Stomach smooth muscle (tissue), 2 donors: ENCODE data around the gene CHST3.

Experiments
- H3K27ac ChIP-seq: one replicate; pipeline ENCODE4 v1.7.0; 2013; ENCODE audit warnings: mild to moderate bottlenecking, low read length, inconsistent platforms
- H3K27me3 ChIP-seq, 2 donors: one replicate each; pipeline ENCODE4 v1.7.0; 2013; ENCODE audit warnings: low read length in 2 of 2; ENCODE audit not compliant: insufficient read depth in 2 of 2, control insufficient read depth in 1 of 2
- H3K36me3 ChIP-seq, 2 donors: one replicate each; pipeline ENCODE4 v1.7.0; 2013; ENCODE audit warnings: low read length in 2 of 2; ENCODE audit not compliant: control insufficient read depth in 2 of 2, insufficient read depth in 2 of 2
- H3K4me1 ChIP-seq: one replicate; pipeline ENCODE4 v1.7.0; 2013; ENCODE audit warnings: low read length; ENCODE audit not compliant: control insufficient read depth, insufficient read depth
- H3K4me3 ChIP-seq, 2 donors: one replicate each; pipeline ENCODE4 v1.7.0; 2013; ENCODE audit warnings: low read length in 2 of 2
- H3K9ac ChIP-seq, 2 donors: one replicate each; pipeline ENCODE4 v1.7.0; 2013; ENCODE audit warnings: low read length in 2 of 2, mild to moderate bottlenecking in 1 of 2
- H3K9me3 ChIP-seq, 2 donors: one replicate each; pipeline ENCODE4 v1.7.0; 2013; ENCODE audit warnings: low read length in 2 of 2; ENCODE audit not compliant: control insufficient read depth in 2 of 2
- donor health status: healthy.
- donor health status: Pancreatic carcinoma.

Gene CHST3

GRCh38 chr10:72014785-72015480 is 50.7 kb downstream of the CHST3 start:
- no peak overlapping the region for H3K27ac ChIP-seq
- H3K4me1 ChIP-seq: peaks cover 40% of the 10 kb centered on the region
- H3K4me3 ChIP-seq: no peak overlapping the region
- H3K36me3 ChIP-seq: peaks cover 0 to 8% of the 10 kb centered on the region in 2 donors
- H3K9me3 ChIP-seq: no peaks in the 10 kb centered on the region
- H3K27me3 ChIP-seq: no peaks in the 10 kb centered on the region
- no peak overlapping the region for H3K9ac ChIP-seq

- peaks cover 30% of the 10 kb centered on the region for H3K4me1 ChIP-seq
- H3K9ac ChIP-seq: no peak overlapping the region
- no peak overlapping the region for H3K4me3 ChIP-seq
- H3K27me3 ChIP-seq: no peaks in the 10 kb centered on the region
- peaks cover 0 to 8% of the 10 kb centered on the region in 2 donors for H3K36me3 ChIP-seq
- H3K9me3 ChIP-seq: no peaks in the 10 kb centered on the region
- H3K27ac ChIP-seq: no peak overlapping the region
Observed at GRCh38 chr10:72015841-72016240, 51.6 kb downstream of the CHST3 start.

GRCh38 chr10:72016608-72017300 is 52.6 kb downstream of the CHST3 start:
- Histone ChIP-seq H3K4me3 (no peak overlapping the region), H3K4me1 (peaks cover 25% of the 10 kb centered on the region), H3K27ac (no peak overlapping the region)

GRCh38 chr10:72019085-72019876 is 55.1 kb downstream of the CHST3 start:
- no peaks in the 10 kb centered on the region for H3K36me3 ChIP-seq
- peaks cover 18% of the 10 kb centered on the region for H3K4me1 ChIP-seq
- no peak overlapping the region for H3K4me3 ChIP-seq
- H3K27me3 ChIP-seq: no peaks in the 10 kb centered on the region
- H3K9me3 ChIP-seq: no peaks in the 10 kb centered on the region
- H3K27ac ChIP-seq: no peak overlapping the region
- no peak overlapping the region for H3K9ac ChIP-seq

More at GRCh38 chr10:72016608-72017300, 52.6 kb downstream of the CHST3 start:
- Histone ChIP-seq H3K27me3 (no peaks in the 10 kb centered on the region), H3K36me3 (peaks cover 0 to 3% of the 10 kb centered on the region in 2 donors), H3K9me3 (no peaks in the 10 kb centered on the region), H3K9ac (no peak overlapping the region)

- no peaks in the 10 kb centered on the region for H3K9me3 ChIP-seq
- no peak overlapping the region for H3K9ac ChIP-seq
- no peak overlapping the region for H3K27ac ChIP-seq
- H3K4me3 ChIP-seq: no peak overlapping the region
- H3K36me3 ChIP-seq: no peaks in the 10 kb centered on the region
- H3K27me3 ChIP-seq: no peaks in the 10 kb centered on the region
- peaks cover 18% of the 10 kb centered on the region for H3K4me1 ChIP-seq
Observed at GRCh38 chr10:72020914-72021809, 57.0 kb downstream of the CHST3 start.

GRCh38 chr10:72022228-72022627 is 58.0 kb downstream of the CHST3 start:
- H3K4me1 ChIP-seq: peaks cover 11% of the 10 kb centered on the region
- no peaks in the 10 kb centered on the region for H3K36me3 ChIP-seq
- no peaks in the 10 kb centered on the region for H3K27me3 ChIP-seq
- H3K9ac ChIP-seq: no peak overlapping the region
- H3K27ac ChIP-seq: no peak overlapping the region
- H3K9me3 ChIP-seq: no peaks in the 10 kb centered on the region
- H3K4me3 ChIP-seq: no peak overlapping the region

- Histone ChIP-seq H3K27ac (no peak overlapping the region), H3K27me3 (no peaks in the 10 kb centered on the region), H3K4me3 (no peak overlapping the region), H3K9ac (no peak overlapping the region), H3K9me3 (no peaks in the 10 kb centered on the region), H3K36me3 (no peaks in the 10 kb centered on the region), H3K4me1 (no peaks in the 10 kb centered on the region)
Observed at GRCh38 chr10:72024596-72024995, 60.4 kb downstream of the CHST3 start.

- Histone ChIP-seq H3K27ac (no peak overlapping the region), H3K9ac (no peak overlapping the region), H3K4me3 (no peak overlapping the region)
Observed at GRCh38 chr10:72025400-72025799, 61.2 kb downstream of the CHST3 start.

GRCh38 chr10:72025832-72026231 is 61.6 kb downstream of the CHST3 start:
- Histone ChIP-seq H3K4me1 (no peaks in the 10 kb centered on the region), H3K9me3 (no peaks in the 10 kb centered on the region), H3K27ac (no peak overlapping the region), H3K4me3 (no peak overlapping the region), H3K9ac (no peak overlapping the region), H3K36me3 (no peaks in the 10 kb centered on the region), H3K27me3 (no peaks in the 10 kb centered on the region)

More at GRCh38 chr10:72025400-72025799, 61.2 kb downstream of the CHST3 start:
- H3K9me3 ChIP-seq: no peaks in the 10 kb centered on the region
- no peaks in the 10 kb centered on the region for H3K4me1 ChIP-seq
- no peaks in the 10 kb centered on the region for H3K27me3 ChIP-seq
- H3K36me3 ChIP-seq: no peaks in the 10 kb centered on the region
